ENCODE data around the gene CEMIP. TPM values are rescaled to one million over a fixed set of nuclear protein-coding genes. Genes with fewer than 3 reads are reported as not detected.

Gene CEMIP
- total RNA-seq, 1 donor from 2014 or later, result 0.77 TPM

- Mint-ChIP-seq H3K36me3 (ENCODE audit: insufficient read depth) (peaks cover 10% of the 10 kb centered on the region), H3K4me3 (ENCODE audit: low read depth) (no peak overlapping the region), H3K27ac (no peak overlapping the region), H3K27me3 (no peaks in the 10 kb centered on the region), H3K4me1 (ENCODE audit: low read depth) (no peaks in the 10 kb centered on the region), H3K9me3 (ENCODE audit: low read depth) (no peaks in the 10 kb centered on the region)
- no peak for DNase-seq (ENCODE audit: low spot score, unreplicated experiment)
- TF ChIP-seq CTCF (IDR thresholded peaks at IDR 0.05; ENCODE audit: unreplicated experiment), result no peak
These were observed 166.4 kb downstream of the CEMIP start for GRCh38 chr15:80945605-80946004.

- Mint-ChIP-seq H3K27ac (no peak overlapping the region), H3K4me1 (ENCODE audit: low read depth) (no peaks in the 10 kb centered on the region), H3K9me3 (ENCODE audit: low read depth) (no peaks in the 10 kb centered on the region), H3K27me3 (no peaks in the 10 kb centered on the region), H3K4me3 (ENCODE audit: low read depth) (no peak overlapping the region), H3K36me3 (ENCODE audit: insufficient read depth) (peaks cover 7% of the 10 kb centered on the region)
- no peak for DNase-seq (ENCODE audit: low spot score, unreplicated experiment)
- TF ChIP-seq CTCF (IDR thresholded peaks at IDR 0.05; ENCODE audit: unreplicated experiment), result no peak
These were observed 167.4 kb downstream of the CEMIP start for GRCh38 chr15:80946576-80946975.

GRCh38 chr15:80948651-80949292 lies 169.6 kb downstream of the CEMIP start:
- Mint-ChIP-seq H3K9me3 (ENCODE audit: low read depth) (no peaks in the 10 kb centered on the region), H3K4me3 (ENCODE audit: low read depth) (no peak overlapping the region), H3K36me3 (ENCODE audit: insufficient read depth) (peaks cover 12% of the 10 kb centered on the region), H3K27ac (no peak overlapping the region), H3K27me3 (no peaks in the 10 kb centered on the region), H3K4me1 (ENCODE audit: low read depth) (no peaks in the 10 kb centered on the region)
- TF ChIP-seq CTCF (IDR thresholded peaks at IDR 0.05; ENCODE audit: unreplicated experiment), result no peak
- DNase-seq (ENCODE audit: low spot score, unreplicated experiment), result no peak

- Mint-ChIP-seq H3K9me3 (ENCODE audit: low read depth) (no peaks in the 10 kb centered on the region), H3K27me3 (no peaks in the 10 kb centered on the region), H3K4me1 (ENCODE audit: low read depth) (peaks cover 6% of the 10 kb centered on the region), H3K4me3 (ENCODE audit: low read depth) (no peak overlapping the region), H3K36me3 (ENCODE audit: insufficient read depth) (peaks cover 12% of the 10 kb centered on the region), H3K27ac (no peak overlapping the region)
- no peak for TF ChIP-seq CTCF (IDR thresholded peaks at IDR 0.05; ENCODE audit: unreplicated experiment)
- DNase-seq (ENCODE audit: low spot score, unreplicated experiment), result no peak
These were observed 170.6 kb downstream of the CEMIP start for GRCh38 chr15:80949756-80950155.

- peaks cover 6% of the 10 kb centered on the region for H3K4me1 Mint-ChIP-seq (ENCODE audit: low read depth)
- no peak for DNase-seq (ENCODE audit: low spot score, unreplicated experiment)
- H3K4me3 Mint-ChIP-seq (ENCODE audit: low read depth), result no peak overlapping the region
- H3K36me3 Mint-ChIP-seq (ENCODE audit: insufficient read depth), result peaks cover 12% of the 10 kb centered on the region
- H3K9me3 Mint-ChIP-seq (ENCODE audit: low read depth), result no peaks in the 10 kb centered on the region
- TF ChIP-seq CTCF (IDR thresholded peaks at IDR 0.05; ENCODE audit: unreplicated experiment), result no peak
- no peaks in the 10 kb centered on the region for H3K27me3 Mint-ChIP-seq
- H3K27ac Mint-ChIP-seq, result no peak overlapping the region
These were observed 171.3 kb downstream of the CEMIP start for GRCh38 chr15:80950291-80951078.

Data from progenitor cell of endocrine pancreas (in vitro differentiated cells).